Measurements from ENCODE around the gene TRAM2.

The TRAM2 gene

GRCh38 chr6:52498538-52499017 is 78.3 kb downstream of the TRAM2 start:
- no peak overlapping the region for H3K27ac ChIP-seq
- TF ChIP-seq CTCF (conservative IDR thresholded peaks at IDR 0.05) (no peak), ZFX (IDR thresholded peaks at IDR 0.05) (no peak)

GRCh38 chr6:52497652-52498408 is 79.0 kb downstream of the TRAM2 start:
- no peak overlapping the region for H3K27ac ChIP-seq
- TF ChIP-seq CTCF (conservative IDR thresholded peaks at IDR 0.05) (no peak), ZFX (IDR thresholded peaks at IDR 0.05) (no peak)

GRCh38 chr6:52496631-52497030 is 80.2 kb downstream of the TRAM2 start:
- H3K27ac ChIP-seq: no peak overlapping the region
- TF ChIP-seq ZFX (IDR thresholded peaks at IDR 0.05) (no peak), CTCF (conservative IDR thresholded peaks at IDR 0.05) (no peak)

- TF ChIP-seq ZFX (IDR thresholded peaks at IDR 0.05): no peak
- no peak for TF ChIP-seq CTCF (conservative IDR thresholded peaks at IDR 0.05)
- no peak overlapping the region for H3K27ac ChIP-seq
These were observed 80.9 kb downstream of the TRAM2 start for GRCh38 chr6:52495922-52496321.

- TF ChIP-seq CTCF (conservative IDR thresholded peaks at IDR 0.05): no peak
- TF ChIP-seq ZFX (IDR thresholded peaks at IDR 0.05): no peak
- H3K27ac ChIP-seq: no peak overlapping the region
These were observed 82.4 kb downstream of the TRAM2 start for GRCh38 chr6:52494298-52495072.

- no peak for TF ChIP-seq CTCF (conservative IDR thresholded peaks at IDR 0.05)
- no peak overlapping the region for H3K27ac ChIP-seq
These were observed 83.2 kb downstream of the TRAM2 start for GRCh38 chr6:52493669-52494068.
